Measurements from ENCODE around the gene DYNC2H1. TPM values are rescaled to one million over a fixed set of nuclear protein-coding genes. Genes with fewer than 3 reads are reported as not detected.

Gene DYNC2H1
- total and polyA plus RNA-seq, 9 donors = 13.5 to 49.1 (median 26.2) TPM

- Histone ChIP-seq H3K4me3 (no peak overlapping the region), H3K36me3 (no peaks in the 10 kb centered on the region), H3K9me3 (no peaks in the 10 kb centered on the region), H3K27me3 (no peaks in the 10 kb centered on the region), H3K27ac (no peak overlapping the region), H3K4me1 (ENCODE audit: insufficient read depth) (no peaks in the 10 kb centered on the region)
- no peak for DNase-seq
- TF ChIP-seq EP300 (IDR thresholded peaks at IDR 0.05) = no peak
- TF ChIP-seq POLR2A (IDR thresholded peaks at IDR 0.05) = no peak
- TF ChIP-seq CTCF (IDR thresholded peaks at IDR 0.05) = no peak
- 94 to 98% (median 96%) methylated on average over 2 of the region's 2 CpGs for WGBS, 3 donors
- intact Hi-C loops (cut with DNase I) = no loop called here
These were observed 39.9 kb upstream of the DYNC2H1 start for GRCh38 chr11:103069367-103069766.

- H3K4me1 ChIP-seq (ENCODE audit: insufficient read depth) = no peaks in the 10 kb centered on the region
- no peaks in the 10 kb centered on the region for H3K36me3 ChIP-seq
- H3K9me3 ChIP-seq = no peaks in the 10 kb centered on the region
- TF ChIP-seq POLR2A (IDR thresholded peaks at IDR 0.05) (no peak), EP300 (IDR thresholded peaks at IDR 0.05) (no peak), CTCF (IDR thresholded peaks at IDR 0.05) (no peak)
- intact Hi-C loops (cut with DNase I) = no loop called here
- H3K27me3 ChIP-seq = no peaks in the 10 kb centered on the region
- DNase-seq = no peak
- no peak overlapping the region for H3K27ac ChIP-seq
- H3K4me3 ChIP-seq = no peak overlapping the region
These were observed 39.1 kb upstream of the DYNC2H1 start for GRCh38 chr11:103070142-103070541.

- no peak for TF ChIP-seq CTCF (IDR thresholded peaks at IDR 0.05)
- no peak for TF ChIP-seq POLR2A (IDR thresholded peaks at IDR 0.05)
- no peak for DNase-seq
- Histone ChIP-seq H3K36me3 (no peaks in the 10 kb centered on the region), H3K4me3 (no peak overlapping the region), H3K27me3 (no peaks in the 10 kb centered on the region), H3K4me1 (ENCODE audit: insufficient read depth) (no peaks in the 10 kb centered on the region), H3K9me3 (no peaks in the 10 kb centered on the region), H3K27ac (no peak overlapping the region)
- intact Hi-C loops (cut with DNase I) = no loop called here
These were observed 38.2 kb upstream of the DYNC2H1 start for GRCh38 chr11:103071008-103071407.

GRCh38 chr11:103076361-103076760 lies 32.9 kb upstream of the DYNC2H1 start:
- Histone ChIP-seq H3K27ac (no peak overlapping the region), H3K36me3 (no peaks in the 10 kb centered on the region), H3K4me3 (no peak overlapping the region), H3K27me3 (no peaks in the 10 kb centered on the region), H3K9me3 (no peaks in the 10 kb centered on the region), H3K4me1 (ENCODE audit: insufficient read depth) (no peaks in the 10 kb centered on the region)
- intact Hi-C loops (cut with DNase I) = no loop called here
- 91 to 95% (median 94%) methylated on average over 3 of the region's 3 CpGs for WGBS, 3 donors
- no peak for TF ChIP-seq CTCF (IDR thresholded peaks at IDR 0.05)
- no peak for TF ChIP-seq EP300 (IDR thresholded peaks at IDR 0.05)
- no peak for TF ChIP-seq POLR2A (IDR thresholded peaks at IDR 0.05)
- DNase-seq = no peak

GRCh38 chr11:103077554-103077953 lies 31.7 kb upstream of the DYNC2H1 start:
- no peaks in the 10 kb centered on the region for H3K27me3 ChIP-seq
- 92 to 95% (median 95%) methylated on average over 3 of the region's 3 CpGs for WGBS, 3 donors
- no peak for DNase-seq
- intact Hi-C loops (cut with DNase I) = no loop called here
- no peak overlapping the region for H3K27ac ChIP-seq
- H3K4me3 ChIP-seq = no peak overlapping the region
- no peaks in the 10 kb centered on the region for H3K9me3 ChIP-seq
- no peaks in the 10 kb centered on the region for H3K36me3 ChIP-seq
- TF ChIP-seq EP300 (IDR thresholded peaks at IDR 0.05) (no peak), POLR2A (IDR thresholded peaks at IDR 0.05) (no peak), CTCF (IDR thresholded peaks at IDR 0.05) (no peak)
- H3K4me1 ChIP-seq (ENCODE audit: insufficient read depth) = no peaks in the 10 kb centered on the region
